ENCODE data around the gene INHBC.
A peak's percentile ranks its signal among the peaks of the same experiment; 100 is the strongest.

Gene INHBC

GRCh38 chr12:57430931-57431566 lies 3.5 kb upstream of the INHBC start, which contains the start of gene R3HDM2 (continued):
- TF ChIP-seq ZNF23 (tag by site-specific recombination; IDR thresholded peaks at IDR 0.05; ENCODE audit: borderline replicate concordance), result no peak
- TF ChIP-seq ZBTB7A (tag by site-specific recombination; IDR thresholded peaks at IDR 0.05; ENCODE audit: low read depth), result no peak
- no peak for TF ChIP-seq ZNF626 (tag by site-specific recombination; IDR thresholded peaks at IDR 0.05)
- TF ChIP-seq KLF10 (tag by site-specific recombination; IDR thresholded peaks at IDR 0.05), result no peak
- TF ChIP-seq MZF1 (tag by site-specific recombination; IDR thresholded peaks at IDR 0.05; ENCODE audit: borderline replicate concordance), result no peak
- TF ChIP-seq ZNF132 (tag by site-specific recombination; IDR thresholded peaks at IDR 0.05; ENCODE audit: borderline replicate concordance), result no peak
- TF ChIP-seq ZBTB49 (tag by site-specific recombination; IDR thresholded peaks at IDR 0.05; ENCODE audit: low read depth), result no peak
- TF ChIP-seq ZNF48 (tag by site-specific recombination; IDR thresholded peaks at IDR 0.05), result no peak
- TF ChIP-seq ZNF184 (tag by site-specific recombination; IDR thresholded peaks at IDR 0.05), result no peak
- TF ChIP-seq ZNF366 (tag by site-specific recombination; conservative IDR thresholded peaks at IDR 0.05), result peak; percentile 92
- TF ChIP-seq ZNF664 (tag by site-specific recombination; IDR thresholded peaks at IDR 0.05), result no peak
- no peak for TF ChIP-seq ZNF350 (tag by site-specific recombination; IDR thresholded peaks at IDR 0.05)
- peak; percentile 70 for TF ChIP-seq PATZ1 (tag by site-specific recombination; IDR thresholded peaks at IDR 0.05)
- TF ChIP-seq OSR2 (tag by site-specific recombination; IDR thresholded peaks at IDR 0.05), result peak; percentile 57
- no peak for TF ChIP-seq ZNF174 (tag by site-specific recombination; IDR thresholded peaks at IDR 0.05)
- peak; percentile 24; the same call in 1 of the 2 replicates for TF ChIP-seq ZNF324 (tag by site-specific recombination; IDR thresholded peaks at IDR 0.05)
- peak; percentile 54; the same call in 1 of the 2 replicates for TF ChIP-seq ZBTB20 (tag by site-specific recombination; IDR thresholded peaks at IDR 0.05)
- TF ChIP-seq ZNF792 (tag by site-specific recombination; IDR thresholded peaks at IDR 0.05), result no peak
- no peak for TF ChIP-seq ZNF37A (tag by site-specific recombination; IDR thresholded peaks at IDR 0.05)
- TF ChIP-seq ZNF707 (tag by site-specific recombination; IDR thresholded peaks at IDR 0.05), result no peak
- no peak for TF ChIP-seq BCL11A (tag by site-specific recombination; IDR thresholded peaks at IDR 0.05; ENCODE audit: low read depth)
- TF ChIP-seq ZNF645 (tag by site-specific recombination; IDR thresholded peaks at IDR 0.05), result no peak
- no peak for TF ChIP-seq ZNF768 (tag by site-specific recombination; IDR thresholded peaks at IDR 0.05)
- peak; percentile 91 for TF ChIP-seq ZEB2 (tag by site-specific recombination; IDR thresholded peaks at IDR 0.05)
- no peak for TF ChIP-seq ZFP41 (tag by site-specific recombination; IDR thresholded peaks at IDR 0.05; ENCODE audit: borderline replicate concordance)
- no peak for TF ChIP-seq ZNF26 (tag by site-specific recombination; IDR thresholded peaks at IDR 0.05)
- TF ChIP-seq PRDM1 (tag by site-specific recombination; IDR thresholded peaks at IDR 0.05), result 0 out of 2 replicates have a peak, but pooled peaks have one; percentile 8
- TF ChIP-seq ZNF555 (tag by site-specific recombination; conservative IDR thresholded peaks at IDR 0.05), result no peak
- no peak for TF ChIP-seq ZNF280D (tag by site-specific recombination; IDR thresholded peaks at IDR 0.05)
- TF ChIP-seq ZNF24 (tag by site-specific recombination; IDR thresholded peaks at IDR 0.05), result no peak; the same call in 1 of the 2 replicates
